Mucosa of gallbladder (tissue), 1 donor: Measurements from ENCODE around the gene CALN1. TPM values are rescaled to one million over a fixed set of nuclear protein-coding genes. Genes with fewer than 3 reads are reported as not detected.
"Not testable (repeated sequence)": the region's sequence is repeated elsewhere in the genome, so short reads cannot be mapped to it uniquely, and the experiment has no call there.

Experiments
- DNase-seq: peaks from one replicate; pipeline ENCODE4 v3.0.0-alpha.2; 2020; ENCODE audit warnings: low spot score
- total RNA-seq: library from RNA; stranded (reverse); gene quantifications from one replicate; pipeline ENCODE4 v1.2.1, GENCODE V29; 2021
- donor health status: DM: no; HTN: no; CAD: no.

The CALN1 gene
- total RNA-seq, 1 donor from 2014 or later: 4.4 TPM

GRCh38 chr7:72267291-72267800, 144.8 kb downstream of the CALN1 start:
- DNase-seq: no peak

- DNase-seq: no peak
These were observed 145.4 kb downstream of the CALN1 start for GRCh38 chr7:72266771-72267170.

GRCh38 chr7:72265071-72265904, 146.8 kb downstream of the CALN1 start:
- DNase-seq: no peak

GRCh38 chr7:72260406-72260805, 151.7 kb downstream of the CALN1 start:
- no peak for DNase-seq

GRCh38 chr7:72258074-72258473, 154.1 kb downstream of the CALN1 start:
- DNase-seq: no peak

- no peak for DNase-seq
These were observed 157.7 kb downstream of the CALN1 start for GRCh38 chr7:72254455-72254854.

- DNase-seq: no peak
These were observed 163.0 kb downstream of the CALN1 start for GRCh38 chr7:72249106-72249505.

GRCh38 chr7:72244826-72245398, 167.2 kb downstream of the CALN1 start:
- DNase-seq: no peak

- no peak for DNase-seq
These were observed 168.8 kb downstream of the CALN1 start for GRCh38 chr7:72243329-72243728.

- no peak for DNase-seq
These were observed 176.8 kb downstream of the CALN1 start for GRCh38 chr7:72235351-72235750.

- DNase-seq: no peak
These were observed 178.1 kb downstream of the CALN1 start for GRCh38 chr7:72234086-72234485.

GRCh38 chr7:72230281-72230680, 181.9 kb downstream of the CALN1 start:
- DNase-seq: no peak

- no peak for DNase-seq
These were observed 188.8 kb downstream of the CALN1 start for GRCh38 chr7:72223351-72223750.

GRCh38 chr7:72222136-72222535, 190.0 kb downstream of the CALN1 start:
- DNase-seq: no peak

GRCh38 chr7:72219500-72219899, 192.6 kb downstream of the CALN1 start:
- DNase-seq: no peak

GRCh38 chr7:72217151-72217550, 195.0 kb downstream of the CALN1 start:
- no peak for DNase-seq

- no peak for DNase-seq
These were observed 198.4 kb downstream of the CALN1 start for GRCh38 chr7:72213769-72214168.

- DNase-seq: no peak
These were observed 199.1 kb downstream of the CALN1 start for GRCh38 chr7:72213081-72213480.

GRCh38 chr7:72211175-72211574, 201.0 kb downstream of the CALN1 start:
- no peak for DNase-seq

- DNase-seq: not testable (repeated sequence)
These were observed 203.1 kb downstream of the CALN1 start for GRCh38 chr7:72209006-72209405.

GRCh38 chr7:72196176-72196575, 216.0 kb downstream of the CALN1 start:
- DNase-seq: no peak

GRCh38 chr7:72190919-72191318, 221.2 kb downstream of the CALN1 start:
- DNase-seq: no peak

GRCh38 chr7:72190146-72190545, 222.0 kb downstream of the CALN1 start:
- DNase-seq: no peak
